Ovary (tissue), 3 donors: ENCODE measurements around the gene ST6GALNAC6.

ENCODE experiments used
- EP300 ChIP-seq: sonication (generic); formaldehyde crosslinking; IDR thresholded peaks from one replicate; pipeline ENCODE4 v1.6.1; 2017; ENCODE audit warnings: antibody characterized with exemption
- POLR2A ChIP-seq: fragments of 450-650 bp; IDR thresholded peaks from one replicate; pipeline ENCODE4 v1.6.1; 2017; ENCODE audit warnings: antibody characterized with exemption, mild to moderate bottlenecking, moderate library complexity
- TF ChIP-seq, protein P1 (sequence below), 3 donors: fragments of 450-650 bp in 2 of 3; fragments of 200-600 bp in 1 of 3; IDR thresholded peaks; one replicate each; pipeline versions ENCODE4 v1.5.1 to v1.8.0; 2016 to 2022; ENCODE audit warnings: antibody characterized with exemption in 3 of 3, mild to moderate bottlenecking in 1 of 3
- donor health status: DM: no; HTN: no; CAD: no.

DNA sequence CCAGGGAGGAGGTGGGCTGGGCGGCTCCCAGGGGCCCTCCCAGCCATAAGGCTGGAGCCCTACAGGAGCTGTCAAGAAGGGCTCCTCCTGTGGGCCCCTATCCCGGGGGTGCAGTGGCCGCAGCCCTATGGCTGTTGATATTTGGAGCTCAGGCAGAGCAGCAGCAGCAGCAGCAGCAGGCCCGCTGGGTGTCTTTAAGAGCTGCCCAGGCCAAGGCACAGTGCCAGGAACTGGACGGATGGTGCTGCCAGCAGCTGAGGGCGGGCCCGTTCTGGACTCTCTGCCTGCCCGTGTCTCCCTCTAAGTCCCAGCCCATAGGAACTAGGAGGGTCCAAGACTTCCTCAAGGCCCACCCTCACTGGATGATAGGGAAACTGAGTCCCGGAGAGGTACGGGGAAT lies 25.5 kb downstream of the ST6GALNAC6 start:
- TF ChIP-seq, protein P1, sequence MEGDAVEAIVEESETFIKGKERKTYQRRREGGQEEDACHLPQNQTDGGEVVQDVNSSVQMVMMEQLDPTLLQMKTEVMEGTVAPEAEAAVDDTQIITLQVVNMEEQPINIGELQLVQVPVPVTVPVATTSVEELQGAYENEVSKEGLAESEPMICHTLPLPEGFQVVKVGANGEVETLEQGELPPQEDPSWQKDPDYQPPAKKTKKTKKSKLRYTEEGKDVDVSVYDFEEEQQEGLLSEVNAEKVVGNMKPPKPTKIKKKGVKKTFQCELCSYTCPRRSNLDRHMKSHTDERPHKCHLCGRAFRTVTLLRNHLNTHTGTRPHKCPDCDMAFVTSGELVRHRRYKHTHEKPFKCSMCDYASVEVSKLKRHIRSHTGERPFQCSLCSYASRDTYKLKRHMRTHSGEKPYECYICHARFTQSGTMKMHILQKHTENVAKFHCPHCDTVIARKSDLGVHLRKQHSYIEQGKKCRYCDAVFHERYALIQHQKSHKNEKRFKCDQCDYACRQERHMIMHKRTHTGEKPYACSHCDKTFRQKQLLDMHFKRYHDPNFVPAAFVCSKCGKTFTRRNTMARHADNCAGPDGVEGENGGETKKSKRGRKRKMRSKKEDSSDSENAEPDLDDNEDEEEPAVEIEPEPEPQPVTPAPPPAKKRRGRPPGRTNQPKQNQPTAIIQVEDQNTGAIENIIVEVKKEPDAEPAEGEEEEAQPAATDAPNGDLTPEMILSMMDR (IDR thresholded peaks at IDR 0.05), result no peak
- TF ChIP-seq EP300 (no peak), POLR2A (no peak)
